ENCODE measurements around the gene EVX2.

Gene EVX2

DNA sequence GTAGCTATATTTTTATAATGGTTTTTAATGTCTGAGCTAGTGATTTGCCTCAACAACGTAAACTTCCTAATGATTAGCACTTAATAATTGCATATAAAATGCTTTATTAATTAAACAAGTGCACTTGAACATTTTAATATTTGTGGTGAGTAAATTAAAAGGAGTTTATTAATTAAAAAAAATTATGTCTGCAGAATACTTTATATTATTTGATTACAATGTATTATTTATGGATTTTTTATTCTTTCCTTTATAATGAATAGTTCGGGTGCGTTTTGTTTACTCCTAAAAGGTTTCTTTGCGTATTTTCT is 48.0 kb upstream of the EVX2 start:
- Histone ChIP-seq H3K9me2 (ENCODE audit: low read depth, low read length) (no peaks in the 10 kb centered on the region), H3K4me3 (ENCODE audit: low read depth, low read length, poor library complexity, severe bottlenecking) (no peak overlapping the region), H3F3A (ENCODE audit: insufficient read depth, low read length) (no peaks in the 10 kb centered on the region), H3K4me2 (ENCODE audit: low read length) (no peak overlapping the region), H2AFZ (ENCODE audit: low read length) (no peak overlapping the region), H3K27me3 (ENCODE audit: insufficient read depth, low read length) (no peaks in the 10 kb centered on the region; the same call in 1 of the 2 replicates), H4K20me1 (ENCODE audit: insufficient read depth, low read length) (no peaks in the 10 kb centered on the region), H3K36me3 (ENCODE audit: insufficient read depth, low read length) (no peaks in the 10 kb centered on the region), H3K27ac (ENCODE audit: low read depth, low read length, poor library complexity, severe bottlenecking) (no peak overlapping the region), H3K9ac (ENCODE audit: low read length) (no peak overlapping the region), H3K4me1 (ENCODE audit: insufficient read depth, low read length, severe bottlenecking) (no peaks in the 10 kb centered on the region), H3K79me2 (ENCODE audit: insufficient read depth, low read length) (no peaks in the 10 kb centered on the region), H3K9me3 (ENCODE audit: low read length) (no peaks in the 10 kb centered on the region)
- TF ChIP-seq, protein P1, sequence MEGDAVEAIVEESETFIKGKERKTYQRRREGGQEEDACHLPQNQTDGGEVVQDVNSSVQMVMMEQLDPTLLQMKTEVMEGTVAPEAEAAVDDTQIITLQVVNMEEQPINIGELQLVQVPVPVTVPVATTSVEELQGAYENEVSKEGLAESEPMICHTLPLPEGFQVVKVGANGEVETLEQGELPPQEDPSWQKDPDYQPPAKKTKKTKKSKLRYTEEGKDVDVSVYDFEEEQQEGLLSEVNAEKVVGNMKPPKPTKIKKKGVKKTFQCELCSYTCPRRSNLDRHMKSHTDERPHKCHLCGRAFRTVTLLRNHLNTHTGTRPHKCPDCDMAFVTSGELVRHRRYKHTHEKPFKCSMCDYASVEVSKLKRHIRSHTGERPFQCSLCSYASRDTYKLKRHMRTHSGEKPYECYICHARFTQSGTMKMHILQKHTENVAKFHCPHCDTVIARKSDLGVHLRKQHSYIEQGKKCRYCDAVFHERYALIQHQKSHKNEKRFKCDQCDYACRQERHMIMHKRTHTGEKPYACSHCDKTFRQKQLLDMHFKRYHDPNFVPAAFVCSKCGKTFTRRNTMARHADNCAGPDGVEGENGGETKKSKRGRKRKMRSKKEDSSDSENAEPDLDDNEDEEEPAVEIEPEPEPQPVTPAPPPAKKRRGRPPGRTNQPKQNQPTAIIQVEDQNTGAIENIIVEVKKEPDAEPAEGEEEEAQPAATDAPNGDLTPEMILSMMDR (IDR thresholded peaks at IDR 0.05; ENCODE audit: low read length): no peak
- TF ChIP-seq EZH2 (IDR thresholded peaks at IDR 0.05; ENCODE audit: borderline replicate concordance, low read length): no peak

DNA sequence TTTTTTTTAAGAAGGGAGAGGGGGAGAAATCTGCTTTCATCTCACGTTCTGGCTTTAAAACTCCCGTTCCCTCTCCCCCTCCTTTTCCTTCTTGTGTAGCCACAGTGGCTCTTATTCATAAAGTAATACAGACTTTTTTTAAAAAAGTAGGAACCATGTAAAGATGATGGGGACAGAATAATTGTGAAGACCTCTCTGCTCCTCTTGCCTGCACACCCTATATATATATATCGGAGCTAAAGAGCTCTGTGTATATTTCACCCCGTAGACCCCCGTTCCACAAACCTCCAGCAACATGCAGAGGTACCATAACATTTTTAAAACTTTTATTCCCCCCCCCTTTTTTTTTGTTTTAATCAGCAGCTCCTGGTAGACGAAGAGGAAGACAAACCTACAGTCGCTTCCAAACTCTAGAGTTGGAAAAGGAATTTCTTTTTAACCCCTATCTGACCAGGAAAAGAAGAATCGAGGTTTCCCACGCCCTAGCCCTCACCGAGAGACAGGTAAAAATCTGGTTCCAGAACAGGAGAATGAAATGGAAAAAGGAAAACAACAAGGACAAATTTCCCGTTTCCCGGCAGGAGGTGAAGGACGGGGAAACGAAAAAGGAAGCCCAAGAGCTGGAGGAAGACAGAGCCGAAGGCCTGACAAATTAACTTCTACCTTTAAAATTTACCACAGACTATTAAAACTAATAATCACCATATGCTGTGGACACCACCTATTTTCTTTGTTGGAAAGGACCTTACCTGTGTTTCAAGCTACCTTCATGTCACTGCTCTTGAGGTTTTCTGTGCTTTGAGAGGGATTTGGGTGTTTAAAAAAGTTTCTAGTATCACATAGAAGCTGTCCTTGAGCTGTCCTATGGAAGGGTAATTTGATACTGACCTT is 47.4 kb upstream of the EVX2 start:
- H3F3A ChIP-seq (ENCODE audit: insufficient read depth, low read length): no peaks in the 10 kb centered on the region
- H3K27ac ChIP-seq (ENCODE audit: low read depth, low read length, poor library complexity, severe bottlenecking): no peak overlapping the region
- no peak overlapping the region for H3K4me2 ChIP-seq (ENCODE audit: low read length)
- no peaks in the 10 kb centered on the region for H4K20me1 ChIP-seq (ENCODE audit: insufficient read depth, low read length)
- H3K36me3 ChIP-seq (ENCODE audit: insufficient read depth, low read length): no peaks in the 10 kb centered on the region
- H3K79me2 ChIP-seq (ENCODE audit: insufficient read depth, low read length): no peaks in the 10 kb centered on the region
- no peak for TF ChIP-seq EZH2 (IDR thresholded peaks at IDR 0.05; ENCODE audit: borderline replicate concordance, low read length)
- TF ChIP-seq, protein P1 (IDR thresholded peaks at IDR 0.05; ENCODE audit: low read length): no peak
- H3K9ac ChIP-seq (ENCODE audit: low read length): no peak overlapping the region
- no peaks in the 10 kb centered on the region for H3K4me1 ChIP-seq (ENCODE audit: insufficient read depth, low read length, severe bottlenecking)
- H3K4me3 ChIP-seq (ENCODE audit: low read depth, low read length, poor library complexity, severe bottlenecking): no peak overlapping the region
- no peaks in the 10 kb centered on the region for H3K9me3 ChIP-seq (ENCODE audit: low read length)
- no peaks in the 10 kb centered on the region for H3K9me2 ChIP-seq (ENCODE audit: low read depth, low read length)
- H3K27me3 ChIP-seq (ENCODE audit: insufficient read depth, low read length): no peaks in the 10 kb centered on the region; the same call in none of the 2 replicates
- H2AFZ ChIP-seq (ENCODE audit: low read length): no peak overlapping the region

DNA sequence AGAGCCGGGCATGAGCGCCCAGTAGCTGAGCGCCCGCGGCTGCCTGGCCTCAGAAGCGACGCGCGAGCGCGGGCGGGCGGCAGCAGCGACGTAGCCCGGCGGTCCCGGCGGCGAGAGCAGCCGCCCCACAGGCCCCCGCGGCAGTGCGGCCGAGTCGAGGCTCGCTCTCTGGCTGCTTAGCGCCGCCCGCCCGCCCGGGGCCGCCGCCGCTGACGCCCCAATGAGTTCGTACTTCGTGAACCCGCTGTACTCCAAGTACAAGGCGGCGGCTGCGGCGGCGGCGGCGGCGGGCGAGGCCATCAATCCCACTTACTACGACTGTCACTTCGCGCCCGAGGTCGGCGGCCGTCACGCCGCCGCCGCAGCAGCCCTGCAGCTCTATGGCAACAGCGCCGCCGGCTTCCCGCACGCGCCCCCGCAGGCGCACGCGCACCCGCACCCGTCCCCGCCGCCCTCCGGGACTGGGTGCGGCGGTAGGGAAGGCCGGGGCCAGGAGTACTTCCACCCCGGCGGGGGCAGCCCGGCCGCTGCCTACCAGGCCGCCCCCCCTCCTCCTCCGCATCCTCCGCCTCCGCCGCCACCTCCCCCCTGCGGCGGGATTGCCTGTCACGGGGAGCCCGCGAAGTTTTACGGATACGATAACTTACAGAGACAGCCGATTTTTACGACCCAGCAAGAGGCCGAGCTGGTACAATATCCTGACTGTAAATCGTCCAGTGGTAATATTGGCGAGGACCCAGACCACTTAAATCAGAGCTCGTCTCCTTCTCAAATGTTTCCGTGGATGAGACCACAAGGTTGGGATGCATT is 46.6 kb upstream of the EVX2 start:
- no peaks in the 10 kb centered on the region for H4K20me1 ChIP-seq (ENCODE audit: insufficient read depth, low read length)
- no peak overlapping the region for H3K4me2 ChIP-seq (ENCODE audit: low read length)
- H3F3A ChIP-seq (ENCODE audit: insufficient read depth, low read length): no peaks in the 10 kb centered on the region
- no peaks in the 10 kb centered on the region for H3K4me1 ChIP-seq (ENCODE audit: insufficient read depth, low read length, severe bottlenecking)
- TF ChIP-seq EZH2 (IDR thresholded peaks at IDR 0.05; ENCODE audit: borderline replicate concordance, low read length): no peak
- TF ChIP-seq, protein P1 (IDR thresholded peaks at IDR 0.05; ENCODE audit: low read length): no peak
- H3K27ac ChIP-seq (ENCODE audit: low read depth, low read length, poor library complexity, severe bottlenecking): no peak overlapping the region
- no peaks in the 10 kb centered on the region for H3K9me2 ChIP-seq (ENCODE audit: low read depth, low read length)
- no peak overlapping the region for H3K9ac ChIP-seq (ENCODE audit: low read length)
- H3K4me3 ChIP-seq (ENCODE audit: low read depth, low read length, poor library complexity, severe bottlenecking): no peak overlapping the region
- H3K36me3 ChIP-seq (ENCODE audit: insufficient read depth, low read length): no peaks in the 10 kb centered on the region
- no peaks in the 10 kb centered on the region for H3K9me3 ChIP-seq (ENCODE audit: low read length)
- H3K27me3 ChIP-seq (ENCODE audit: insufficient read depth, low read length): no peaks in the 10 kb centered on the region; the same call in none of the 2 replicates
- H3K79me2 ChIP-seq (ENCODE audit: insufficient read depth, low read length): no peaks in the 10 kb centered on the region
- no peak overlapping the region for H2AFZ ChIP-seq (ENCODE audit: low read length)

Measured in OCI-LY1 (cell line).